NCI-H510A treated with DMSO at 0.1 percent for 48 hours (cell line): ENCODE data around the gene PHF23.

Experiments
- DNase-seq: peaks from one replicate; lab custom pipeline; 2025; lab: John Stamatoyannopoulos, UW

The PHF23 gene

DNA sequence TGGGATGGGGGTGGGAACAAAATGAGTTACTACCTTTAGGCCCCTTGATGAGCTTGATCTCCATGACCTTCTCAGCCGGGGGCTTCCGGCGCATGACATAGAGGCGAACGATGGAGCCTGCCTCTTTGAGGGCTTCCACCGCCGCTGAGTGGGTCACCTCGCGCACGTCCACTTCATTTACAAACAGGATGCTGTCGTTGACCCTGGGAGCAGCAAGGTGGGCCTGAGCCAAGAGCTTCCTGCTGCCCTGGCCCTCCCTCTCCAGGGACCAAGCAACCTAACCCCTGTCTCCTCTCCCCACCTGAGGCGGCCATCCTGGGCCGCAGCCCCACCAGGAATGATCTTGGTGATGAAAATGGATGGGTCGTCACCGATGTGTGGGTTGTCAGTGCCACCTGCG is 35.9 kb downstream of the PHF23 start:
- no peak for DNase-seq

DNA sequence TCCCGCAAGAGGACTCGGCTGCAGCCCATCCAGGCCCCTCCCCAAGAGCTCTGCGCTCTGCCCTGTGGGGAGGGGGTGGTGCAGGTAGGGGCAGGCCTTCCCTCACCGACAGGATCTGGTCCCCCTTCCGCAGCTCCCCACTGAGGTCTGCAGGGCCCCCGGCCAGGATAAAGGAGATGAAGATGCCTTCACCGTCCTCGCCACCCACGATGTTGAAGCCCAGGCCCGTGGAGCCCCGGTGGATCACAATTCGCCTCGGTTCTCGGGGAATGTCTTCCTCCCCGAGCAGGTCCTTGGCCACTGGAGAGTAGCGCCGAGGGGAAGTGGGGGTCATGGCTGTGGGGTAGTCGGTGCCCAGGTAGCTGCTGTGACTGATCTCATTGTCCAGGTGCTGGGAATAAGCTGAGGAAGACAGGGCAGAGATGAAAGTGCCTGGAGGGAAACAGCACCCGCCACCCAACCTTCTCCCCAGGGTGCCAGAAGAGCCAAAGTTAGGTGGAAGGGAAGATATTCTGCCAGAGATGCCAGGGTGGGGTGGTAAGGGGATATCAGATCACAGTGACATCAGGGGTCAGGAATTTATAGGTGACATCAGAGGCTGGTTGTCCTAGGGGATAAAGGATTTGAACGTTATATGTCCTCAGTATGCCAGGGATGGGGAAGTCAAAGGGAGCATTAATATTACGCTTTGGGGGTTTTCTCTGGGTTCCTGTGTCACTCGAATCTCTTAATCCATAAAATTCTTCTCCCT is 42.4 kb downstream of the PHF23 start:
- DNase-seq: no peak

DNA sequence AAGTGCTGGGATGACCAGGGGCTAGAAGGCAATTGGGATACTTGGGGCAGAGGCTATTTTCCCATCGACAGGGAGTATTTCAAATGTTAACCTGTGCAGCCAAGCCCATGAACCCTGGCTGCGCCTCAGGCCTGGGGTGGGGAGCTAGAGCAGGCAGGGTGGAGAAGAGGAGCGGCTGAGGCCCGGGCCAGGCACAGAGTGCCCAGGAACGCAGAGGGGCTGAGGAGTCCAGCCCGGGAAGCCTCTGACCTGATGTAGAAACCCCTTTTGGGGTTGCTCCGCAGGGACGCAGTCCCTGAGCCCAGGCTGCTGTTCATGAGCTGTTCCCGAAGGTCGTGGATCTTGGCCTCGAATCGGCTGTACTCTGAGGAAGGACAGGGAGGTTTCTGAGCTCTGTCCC is 43.3 kb downstream of the PHF23 start:
- DNase-seq: no peak

DNA sequence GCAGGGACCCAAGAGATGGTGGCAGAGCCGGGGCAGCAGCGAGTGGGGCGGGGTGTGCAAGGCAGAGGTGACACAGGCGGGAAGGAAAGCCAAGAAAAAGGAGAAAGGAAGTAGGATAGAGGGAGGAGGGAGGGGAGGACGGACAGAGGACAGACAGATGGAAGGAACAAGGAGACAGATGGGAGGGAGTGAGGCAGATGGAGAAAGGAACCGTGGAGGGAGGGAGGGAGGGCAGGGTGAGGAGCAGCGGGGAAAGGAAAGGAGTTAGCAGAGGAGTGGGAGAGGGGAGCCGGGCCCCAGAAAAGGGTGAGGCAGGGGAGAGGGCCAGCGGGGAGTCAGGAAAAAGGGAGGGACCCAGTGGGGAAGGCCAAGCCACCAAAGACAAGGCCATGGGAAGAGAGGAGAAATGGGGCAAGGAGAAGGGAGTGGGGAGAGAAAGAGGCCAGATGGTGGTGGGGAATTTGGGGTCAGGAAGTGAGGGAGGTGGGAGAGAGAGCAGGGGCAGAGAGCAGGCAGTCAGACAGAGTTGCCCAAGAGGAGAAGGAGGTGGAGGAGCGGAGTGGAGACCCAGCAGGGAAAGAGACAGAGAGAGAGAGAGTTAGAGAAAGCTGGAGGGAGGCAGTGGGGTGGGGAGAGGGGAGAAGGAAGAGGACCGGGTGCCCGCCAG is 46.9 kb downstream of the PHF23 start:
- DNase-seq: no peak

DNA sequence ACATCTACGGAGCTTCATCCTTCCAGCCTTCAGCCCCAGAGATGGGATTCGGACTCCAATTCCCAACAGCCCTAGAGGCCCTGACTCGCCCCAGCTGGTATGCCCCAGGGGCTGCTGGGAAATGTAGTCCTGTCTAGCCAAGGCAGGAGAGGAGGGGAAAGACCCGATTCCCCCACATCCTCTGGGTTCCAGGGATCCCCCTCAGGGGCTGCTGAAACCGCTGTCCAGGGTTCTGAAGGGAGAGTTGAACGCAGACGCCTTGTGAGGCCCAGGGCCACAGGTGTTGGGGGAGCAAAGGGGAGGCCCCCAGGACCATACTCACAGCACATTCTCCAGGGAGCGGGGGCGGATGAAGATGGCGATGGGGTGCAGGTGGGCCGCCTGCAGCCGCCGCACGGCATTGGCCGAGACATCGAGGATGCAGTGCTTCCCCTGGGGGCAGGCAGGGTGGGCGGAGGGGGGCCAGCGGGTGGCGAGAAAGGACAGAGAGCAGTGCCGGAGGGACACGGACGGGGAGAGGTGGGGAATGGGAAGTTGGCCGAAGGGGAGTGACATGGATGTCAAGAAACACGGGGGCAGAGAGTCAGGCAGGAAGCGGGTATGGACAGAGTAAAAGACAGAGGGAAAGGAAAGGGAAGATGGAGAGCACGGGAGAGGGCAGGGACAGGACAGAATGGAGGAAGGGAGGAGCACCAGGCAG is 47.5 kb downstream of the PHF23 start:
- DNase-seq: no peak

DNA sequence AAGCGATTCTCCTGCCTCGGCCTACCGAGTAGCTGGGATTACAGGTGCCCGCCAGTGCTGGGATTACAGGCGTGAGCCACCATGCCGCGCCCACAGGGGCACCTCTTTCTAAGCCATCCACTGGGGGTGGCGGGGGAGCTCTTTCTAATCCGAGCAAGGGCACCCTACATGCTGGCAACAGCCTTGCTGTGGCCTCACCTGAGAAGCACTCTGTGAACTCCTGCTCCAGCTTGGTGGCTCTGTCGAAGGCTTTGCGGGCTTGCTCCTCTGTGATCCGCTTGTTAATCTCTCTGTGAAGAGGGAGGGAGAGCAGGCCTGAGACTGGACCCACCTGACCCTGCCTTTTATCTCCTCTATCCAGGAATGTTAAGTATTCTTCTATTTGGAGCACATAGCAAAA is 48.2 kb downstream of the PHF23 start:
- DNase-seq: no peak

DNA sequence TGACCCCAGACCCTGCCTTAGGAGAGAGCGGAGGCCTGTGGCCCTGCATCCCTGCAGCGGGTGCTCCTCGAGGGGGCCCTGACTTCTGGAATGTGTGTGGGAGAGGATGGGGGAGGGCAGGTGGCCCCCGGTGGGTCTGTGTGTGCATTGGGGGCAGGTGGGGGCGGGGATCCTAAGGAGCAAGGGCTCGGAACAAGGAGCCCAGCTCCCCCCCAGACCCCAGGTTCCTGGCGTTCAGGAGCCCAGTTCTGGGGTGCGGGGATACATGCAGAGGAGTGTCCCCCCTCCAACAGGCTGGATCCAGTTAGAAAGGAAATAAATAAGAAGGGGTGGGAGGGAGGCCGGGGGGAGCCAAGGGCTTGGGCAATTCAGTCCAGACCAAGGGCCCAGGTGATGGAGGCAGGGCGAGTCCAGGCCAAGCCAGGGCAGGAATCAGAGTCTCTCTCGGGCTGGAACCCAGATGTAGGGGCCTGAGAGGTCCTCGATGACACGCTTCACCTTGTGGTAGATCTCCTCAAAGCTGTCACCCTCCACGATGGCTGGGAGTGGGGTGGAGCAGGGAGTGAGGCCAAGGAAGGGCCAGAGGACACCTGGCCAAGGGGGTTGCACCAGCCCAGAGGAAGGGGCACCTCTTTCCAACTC is 48.9 kb downstream of the PHF23 start:
- no peak for DNase-seq

DNA sequence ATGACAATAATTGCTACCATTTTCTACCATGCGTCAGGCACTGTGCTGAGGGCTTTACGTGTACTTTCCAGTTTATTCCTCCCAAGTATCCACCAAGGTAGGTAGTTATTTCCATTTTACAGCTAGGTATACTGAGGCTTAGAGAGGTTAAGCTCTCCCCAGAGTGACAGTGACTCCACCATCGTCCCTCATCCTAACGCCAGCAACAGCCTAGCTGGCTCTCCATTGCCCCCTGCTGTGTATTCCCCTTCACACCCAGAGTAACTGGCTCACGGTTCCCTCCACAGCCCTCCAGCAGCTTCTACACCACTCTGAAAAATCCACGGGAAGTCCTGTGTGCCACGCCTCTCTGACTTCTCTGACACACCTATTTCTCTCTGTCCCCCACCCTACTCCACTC is 53.0 kb downstream of the PHF23 start:
- DNase-seq: no peak
